GM23338 (cell line): Measurements from ENCODE around the gene KCTD18. TPM values are rescaled to one million over a fixed set of nuclear protein-coding genes. Genes with fewer than 3 reads are reported as not detected.

ENCODE experiments used
- CREB1 ChIP-seq: fragments of 250-450 bp; sonication (Bioruptor Pico); IDR thresholded peaks from 2 replicates; pipeline ENCODE4 v1.5.0; 2020; ENCODE audit warnings: low read depth, mild to moderate bottlenecking, moderate library complexity
- CTCF ChIP-seq, 2 experiments: fragments of 200-600 bp in 1 of 2; sonication (generic) in 1 of 2; conservative IDR thresholded peaks; 2 replicates each; pipeline versions ENCODE4 v1.5.1 to v1.6.1; 2016 to 2017; ENCODE audit warnings: antibody characterized with exemption in 2 of 2, low read depth in 2 of 2, mild to moderate bottlenecking in 2 of 2, moderate library complexity in 1 of 2
- EZH2 ChIP-seq: fragments of 200-600 bp; sonication (generic); IDR thresholded peaks from one replicate; pipeline ENCODE4 v1.8.0; 2017; ENCODE audit warnings: antibody characterized with exemption, mild to moderate bottlenecking, low read depth; ENCODE audit not compliant: unreplicated experiment
- EZH2phosphoT487 ChIP-seq: fragments of 200-600 bp; sonication (generic); IDR thresholded peaks from one replicate; pipeline ENCODE4 v1.8.1; 2018; ENCODE audit warnings: antibody characterized with exemption; ENCODE audit not compliant: unreplicated experiment
- JUNB ChIP-seq: IDR thresholded peaks from one replicate; pipeline ENCODE4 v1.6.1; 2016; ENCODE audit warnings: antibody characterized with exemption; ENCODE audit not compliant: unreplicated experiment
- NANOG ChIP-seq: IDR thresholded peaks from 2 replicates; pipeline ENCODE4 v1.6.1; 2016; ENCODE audit warnings: antibody characterized with exemption, borderline replicate concordance
- POLR2AphosphoS5 ChIP-seq: IDR thresholded peaks from 2 replicates; pipeline ENCODE4 v1.6.1; 2016; ENCODE audit warnings: antibody characterized with exemption, low read depth
- STAT1 ChIP-seq: IDR thresholded peaks from one replicate; pipeline ENCODE4 v1.6.1; 2016; ENCODE audit warnings: antibody characterized with exemption; ENCODE audit not compliant: unreplicated experiment
- ZNF114 ChIP-seq: fragments of 250-450 bp; sonication (Bioruptor Pico); IDR thresholded peaks from 2 replicates; pipeline ENCODE4 v1.5.0; 2020; ENCODE audit warnings: mild to moderate bottlenecking, moderate library complexity
- ZNF331 ChIP-seq: fragments of 250-450 bp; sonication (Bioruptor Pico); IDR thresholded peaks from 2 replicates; pipeline ENCODE4 v1.5.0; 2020; ENCODE audit warnings: low read depth, mild to moderate bottlenecking, moderate library complexity
- ZNF462 ChIP-seq: fragments of 250-450 bp; sonication (Bioruptor Pico); IDR thresholded peaks from 2 replicates; pipeline ENCODE4 v1.5.0; 2020; ENCODE audit warnings: mild to moderate bottlenecking, moderate library complexity
- polyA plus RNA-seq: library from polyadenylated mRNA; unstranded; fragments of >200 nt; fragmentation: Nextera tagmentation; extraction: Ambion mirVana; gene quantifications from 2 replicates; pipeline ENCODE4 v1.2.1, GENCODE V29; 2016
- total RNA-seq: library from RNA; depleted of rRNA; stranded (reverse); fragments of >200 nt; shearing (Covaris generic); gene quantifications from 2 replicates; pipeline ENCODE4 v1.2.3, GENCODE V29; 2014

Gene KCTD18
- total and polyA plus RNA-seq, 2 experiments from 2014 or later = 3.3 to 4.7 TPM

- TF ChIP-seq ZNF462 (CRISPR knock-in tag) = no peak
- no peak for TF ChIP-seq ZNF331 (CRISPR knock-in tag)
- no peak for TF ChIP-seq POLR2AphosphoS5
- no peak for TF ChIP-seq STAT1
- no peak for TF ChIP-seq CREB1 (CRISPR knock-in tag)
- TF ChIP-seq JUNB = no peak
- no peak for TF ChIP-seq ZNF114 (CRISPR knock-in tag)
- no peak for TF ChIP-seq EZH2phosphoT487
- TF ChIP-seq NANOG = no peak
- no peak for TF ChIP-seq EZH2
- TF ChIP-seq CTCF (conservative IDR thresholded peaks at IDR 0.05; ENCODE audit: low read depth in 2 of 2) = no peak
These were observed 11.3 kb downstream of the KCTD18 start (continued) for GRCh38 chr2:200498402-200499162.
